CD4-positive, CD25-positive, alpha-beta regulatory T cell (primary cell): ENCODE results near the gene REV3L. TPM values are rescaled to one million over a fixed set of nuclear protein-coding genes. Genes with fewer than 3 reads are reported as not detected.
"Not testable (repeated sequence)": the region's sequence is repeated elsewhere in the genome, so short reads cannot be mapped to it uniquely, and the experiment has no call there.

Experiments used
- ATAC-seq, 2 donors: fragments of 150-1000 bp; cut with Tn5 transposase; one replicate each; pipeline ENCODE4 v1.10.0; 2021; ENCODE audit warnings: low read depth in 2 of 2, moderate number of reproducible peaks in 2 of 2, moderate library complexity in 1 of 2
- DNase-seq, 3 donors: peaks; one replicate each; pipeline versions ENCODE4 v3.0.0 to v3.0.0-alpha.2; 2012 to 2022; ENCODE audit warnings: mixed read lengths in 1 of 3
- H3K27ac ChIP-seq: one replicate; pipeline ENCODE4 v1.7.0; 2013; ENCODE audit warnings: mild to moderate bottlenecking, low read length; ENCODE audit not compliant: insufficient read depth, poor library complexity, severe bottlenecking
- H3K27me3 ChIP-seq: one replicate; pipeline ENCODE4 v1.7.0; 2013; ENCODE audit warnings: low read length; ENCODE audit not compliant: control insufficient read depth, insufficient read depth
- H3K36me3 ChIP-seq: one replicate; pipeline ENCODE4 v1.7.0; 2013; ENCODE audit warnings: mild to moderate bottlenecking, low read length, moderate library complexity; ENCODE audit not compliant: control insufficient read depth, insufficient read depth
- H3K4me1 ChIP-seq: 2 replicates; pipeline ENCODE4 v1.7.0; 2013; ENCODE audit warnings: mild to moderate bottlenecking, low read length; ENCODE audit not compliant: insufficient read depth, control insufficient read depth, poor library complexity, severe bottlenecking
- H3K4me3 ChIP-seq: one replicate; pipeline ENCODE4 v1.7.0; 2013; ENCODE audit warnings: low read depth, mild to moderate bottlenecking, low read length, moderate library complexity
- H3K9me3 ChIP-seq, 2 experiments: 1 replicate in 1 of 2; 2 replicates in 1 of 2; pipeline ENCODE4 v1.7.0; 2013; ENCODE audit warnings: low read length in 2 of 2, mild to moderate bottlenecking in 1 of 2, moderate library complexity in 1 of 2; ENCODE audit not compliant: control insufficient read depth in 2 of 2
- H3K27ac Mint-ChIP-seq, 3 donors: one replicate each; pipeline ENCODE4 v1.8.0; 2020 to 2022; ENCODE audit warnings: mild to moderate bottlenecking in 3 of 3, mixed read lengths in 3 of 3, moderate library complexity in 2 of 3
- H3K27me3 Mint-ChIP-seq: one replicate; pipeline ENCODE4 v1.8.0; 2022; ENCODE audit warnings: mild to moderate bottlenecking, mixed read lengths
- H3K36me3 Mint-ChIP-seq: one replicate; pipeline ENCODE4 v1.8.0; 2020; ENCODE audit warnings: mixed read lengths
- H3K4me1 Mint-ChIP-seq, 4 donors: one replicate each; pipeline ENCODE4 v1.8.0; 2020 to 2022; ENCODE audit warnings: mixed read lengths in 4 of 4, mild to moderate bottlenecking in 1 of 4
- H3K4me3 Mint-ChIP-seq, 4 donors: one replicate each; pipeline ENCODE4 v1.8.0; 2020 to 2022; ENCODE audit warnings: mild to moderate bottlenecking in 4 of 4, mixed read lengths in 4 of 4, moderate library complexity in 3 of 4
- H3K9me3 Mint-ChIP-seq, 7 donors: one replicate each; pipeline ENCODE4 v1.8.0; 2020 to 2022; ENCODE audit warnings: mixed read lengths in 7 of 7, mild to moderate bottlenecking in 3 of 7, moderate library complexity in 2 of 7
- polyA plus RNA-seq, 4 donors: library from polyadenylated mRNA; unstranded; fragments of 300-500 nt; fragmentation: Illumina TruSeq; gene quantifications; one replicate each; pipeline ENCODE4 v1.2.3, GENCODE V29; 2021
- total RNA-seq: library from RNA; stranded (reverse); gene quantifications from one replicate; pipeline ENCODE4 v1.2.3, GENCODE V29; 2022

Gene REV3L
- total and polyA plus RNA-seq, 5 donors from 2014 or later, result 6.5 to 35.7 (median 9.4) TPM

DNA sequence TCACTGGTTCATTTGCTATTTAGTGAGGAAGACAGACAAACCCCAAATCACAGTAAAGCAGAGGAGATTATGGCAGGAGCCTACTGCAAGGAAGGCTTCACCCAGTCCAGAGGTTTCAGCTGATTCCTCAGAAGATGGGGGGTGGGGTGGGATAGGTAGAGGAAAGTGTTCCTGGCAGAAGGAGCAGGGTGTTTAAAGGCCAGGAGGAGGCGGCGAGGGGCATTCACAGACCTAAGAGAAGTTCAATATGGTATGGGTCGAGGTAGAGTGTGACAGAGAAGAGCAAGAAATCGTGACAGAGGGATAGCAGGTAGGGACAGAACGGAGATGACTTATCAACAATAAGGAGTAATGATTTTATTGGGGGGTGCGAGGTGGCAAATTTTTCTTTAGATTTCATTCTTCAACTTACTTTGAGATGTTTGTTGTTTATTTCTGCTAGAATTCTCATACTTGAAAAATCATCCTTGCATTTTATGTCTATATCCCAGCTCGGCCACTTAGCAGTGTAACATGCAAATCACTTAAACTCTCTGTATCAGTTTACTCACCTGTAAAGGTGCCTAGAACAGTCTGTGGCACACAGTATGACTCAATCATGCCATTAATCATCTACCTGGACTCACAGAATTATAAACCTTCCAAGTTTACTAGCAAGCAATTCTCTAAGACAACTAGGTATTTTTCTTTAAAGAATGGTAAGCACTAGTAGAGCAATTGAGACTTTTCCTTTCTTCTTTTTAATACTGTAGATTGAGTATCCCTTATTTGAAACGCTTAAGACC is 176.7 kb downstream of the REV3L start:
- peaks cover 0 to 3% (median 0%) of the 10 kb centered on the region in 7 donors for H3K9me3 Mint-ChIP-seq
- Histone ChIP-seq H3K4me1 (no peaks in the 10 kb centered on the region), H3K4me3 (no peak overlapping the region), H3K36me3 (peaks cover 49% of the 10 kb centered on the region), H3K9me3 (peaks cover 5 to 7% of the 10 kb centered on the region in 2 experiments), H3K27ac (no peak overlapping the region), H3K27me3 (no peaks in the 10 kb centered on the region)
- peak overlapping the region in 1 of 3 donors; percentile 15 for H3K27ac Mint-ChIP-seq
- peaks cover 66% of the 10 kb centered on the region for H3K36me3 Mint-ChIP-seq
- H3K27me3 Mint-ChIP-seq, result no peaks in the 10 kb centered on the region
- ATAC-seq (no peak), DNase-seq (no peak)
- H3K4me3 Mint-ChIP-seq, result no peak overlapping the region
- H3K4me1 Mint-ChIP-seq, result peaks cover 4 to 13% (median 12%) of the 10 kb centered on the region in 4 donors

DNA sequence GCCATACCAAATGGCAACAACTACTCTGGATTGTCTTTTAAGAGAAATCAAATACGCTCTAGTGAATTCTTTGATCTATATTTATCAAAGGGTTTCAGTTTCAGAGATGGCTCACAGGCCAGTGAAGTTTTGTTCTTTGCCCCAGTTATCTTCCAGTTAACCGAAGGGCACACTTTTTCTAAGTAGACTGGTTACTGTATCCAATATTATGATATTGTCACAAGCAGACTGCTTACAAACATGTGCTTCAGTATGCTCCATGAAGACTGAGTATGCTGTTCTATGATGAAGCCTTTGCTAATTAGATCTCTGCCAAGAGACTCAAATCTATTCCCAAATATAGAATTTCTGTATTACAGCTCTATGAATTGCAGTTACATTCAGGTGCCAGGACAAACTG is 181.1 kb downstream of the REV3L start:
- H3K27me3 Mint-ChIP-seq, result no peaks in the 10 kb centered on the region

DNA sequence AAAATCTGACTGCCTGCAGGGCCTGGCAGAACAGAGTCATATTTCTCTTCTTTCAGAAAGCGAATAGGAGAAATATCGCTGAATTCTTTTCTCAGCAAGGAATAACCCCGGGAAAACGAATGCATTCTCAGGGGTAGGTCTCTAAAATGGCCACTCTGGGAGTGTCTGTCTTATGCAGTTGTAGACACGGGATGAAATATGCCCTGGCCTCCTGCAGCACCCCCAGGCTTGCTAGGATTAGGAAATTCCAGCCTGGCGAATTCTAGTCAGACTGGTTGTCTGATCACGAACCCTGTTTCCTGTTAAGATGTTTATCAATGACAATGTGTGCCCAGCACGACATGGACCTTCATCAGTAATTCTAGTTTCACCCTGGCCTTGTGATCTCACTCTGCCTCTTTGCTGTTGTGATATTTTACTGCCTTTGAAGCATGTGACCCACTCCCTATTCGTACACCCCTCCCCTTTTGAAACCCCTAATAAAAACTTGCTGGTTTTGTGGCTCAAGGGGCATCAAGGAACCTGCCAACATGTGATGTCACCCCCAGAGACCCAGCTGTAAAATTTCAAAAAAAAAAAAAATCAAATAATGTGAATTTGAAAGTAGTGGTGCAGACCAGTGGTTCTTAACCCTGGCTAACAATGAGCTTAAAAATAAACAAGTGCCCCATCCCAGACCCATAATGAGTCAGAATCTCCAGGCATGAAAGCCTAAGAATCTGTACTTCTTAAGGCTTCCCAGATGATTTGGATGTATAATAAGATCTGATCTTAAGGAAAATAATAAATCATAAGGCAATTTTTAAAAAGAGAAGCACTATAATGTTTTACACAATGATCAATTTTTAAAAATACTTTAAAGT is 181.8 kb downstream of the REV3L start:
- not testable (repeated sequence) for H3K4me3 ChIP-seq, DNase-seq, H3K4me1 ChIP-seq, H3K27me3 Mint-ChIP-seq, H3K9me3 Mint-ChIP-seq, H3K4me3 Mint-ChIP-seq, H3K27ac Mint-ChIP-seq, H3K27ac ChIP-seq, H3K27me3 ChIP-seq, ATAC-seq
- Mint-ChIP-seq H3K36me3 (peaks cover 41% of the 10 kb centered on the region), H3K4me1 (peaks cover 4 to 19% (median 13%) of the 10 kb centered on the region in 4 donors)
- Histone ChIP-seq H3K9me3 (peaks cover 5 to 11% of the 10 kb centered on the region in 2 experiments), H3K36me3 (peaks cover 24% of the 10 kb centered on the region)

More for the DNA sequence above, 181.1 kb downstream of the REV3L start:
- Histone ChIP-seq H3K4me1 (no peaks in the 10 kb centered on the region), H3K36me3 (peaks cover 32% of the 10 kb centered on the region), H3K4me3 (no peak overlapping the region), H3K27me3 (no peaks in the 10 kb centered on the region), H3K9me3 (peaks cover 5 to 11% of the 10 kb centered on the region in 2 experiments), H3K27ac (no peak overlapping the region)
- DNase-seq, result peak in 1 of 3 donors; percentile 73
- H3K4me3 Mint-ChIP-seq, result peak overlapping the region in 1 of 4 donors; percentile 1
- no peak overlapping the region for H3K27ac Mint-ChIP-seq
- H3K36me3 Mint-ChIP-seq, result peaks cover 45% of the 10 kb centered on the region
- H3K4me1 Mint-ChIP-seq, result peaks cover 4 to 19% (median 12%) of the 10 kb centered on the region in 4 donors
- H3K9me3 Mint-ChIP-seq, result peaks cover 0 to 3% (median 0%) of the 10 kb centered on the region in 7 donors
- peak; percentile 11 to 37 for ATAC-seq

DNA sequence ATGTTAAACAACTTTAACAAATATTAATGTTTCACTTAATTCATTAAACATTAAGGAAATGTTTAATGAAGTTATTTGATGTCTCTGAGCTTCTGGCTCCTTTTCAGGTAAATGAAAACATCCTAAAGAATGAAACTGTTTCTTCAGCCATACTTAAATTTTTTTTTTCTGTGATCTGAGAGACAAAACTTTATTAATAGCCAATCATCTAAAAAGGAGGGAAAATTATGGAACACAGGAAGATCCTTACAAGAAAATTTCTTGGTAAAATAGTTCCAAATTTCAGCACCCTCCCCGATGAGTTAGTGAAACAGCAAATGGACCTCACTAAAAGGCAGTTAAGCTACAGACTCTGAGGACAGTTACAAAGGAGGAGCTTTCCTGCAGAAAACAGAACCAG is 185.2 kb downstream of the REV3L start:
- Mint-ChIP-seq H3K9me3 (peaks cover 0 to 3% (median 0%) of the 10 kb centered on the region in 7 donors), H3K27ac (peak overlapping the region in 2 of 3 donors; percentile 33 to 49), H3K36me3 (peaks cover 31% of the 10 kb centered on the region), H3K4me1 (peaks cover 11 to 24% (median 20%) of the 10 kb centered on the region in 4 donors), H3K4me3 (no peak overlapping the region), H3K27me3 (no peaks in the 10 kb centered on the region)
- DNase-seq, result no peak
- Histone ChIP-seq H3K4me3 (no peak overlapping the region), H3K9me3 (peaks cover 5 to 11% of the 10 kb centered on the region in 2 experiments), H3K27ac (no peak overlapping the region), H3K27me3 (no peaks in the 10 kb centered on the region), H3K4me1 (no peaks in the 10 kb centered on the region), H3K36me3 (peaks cover 14% of the 10 kb centered on the region)
- ATAC-seq, result no peak

DNA sequence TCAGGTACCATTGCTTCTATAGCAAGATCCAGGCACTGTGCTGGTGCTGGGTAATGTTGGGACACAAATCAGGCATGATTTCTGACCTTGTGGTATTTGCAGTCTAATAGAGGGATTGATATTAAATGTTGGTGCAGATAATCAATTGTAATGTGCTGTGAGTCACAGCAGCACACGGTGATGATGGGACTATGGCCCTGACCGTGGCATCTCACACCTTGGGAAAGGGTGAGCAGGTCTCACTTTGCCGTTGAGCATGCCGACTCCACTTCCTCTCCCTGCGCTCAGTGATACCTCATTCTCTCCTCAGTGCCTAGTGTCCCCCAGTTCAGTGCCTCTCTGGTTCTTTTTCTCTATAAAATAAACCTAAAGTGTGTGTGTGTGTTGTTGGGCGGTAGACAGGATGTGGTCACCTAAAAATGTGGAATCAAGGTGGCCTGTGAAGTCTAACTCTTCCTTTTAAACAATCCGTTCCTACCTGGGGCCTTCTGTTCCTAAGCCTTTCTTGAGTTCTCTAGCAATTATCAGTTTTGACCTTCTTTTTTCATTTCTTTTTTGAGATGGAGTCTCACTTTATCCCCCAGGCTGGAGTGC is 188.5 kb downstream of the REV3L start:
- Histone ChIP-seq H3K4me3 (no peak overlapping the region), H3K27me3 (no peaks in the 10 kb centered on the region), H3K4me1 (peaks cover 8% of the 10 kb centered on the region), H3K27ac (no peak overlapping the region), H3K36me3 (peaks cover 5% of the 10 kb centered on the region), H3K9me3 (no peaks in the 10 kb centered on the region)
- ATAC-seq (peak in 1 of 2 donors; percentile 24), DNase-seq (peak in 1 of 3 donors; percentile 30)
- Mint-ChIP-seq H3K4me3 (no peak overlapping the region), H3K36me3 (peaks cover 4% of the 10 kb centered on the region), H3K9me3 (no peaks in the 10 kb centered on the region), H3K27ac (no peak overlapping the region), H3K27me3 (no peaks in the 10 kb centered on the region), H3K4me1 (peaks cover 10 to 34% (median 19%) of the 10 kb centered on the region in 4 donors)

DNA sequence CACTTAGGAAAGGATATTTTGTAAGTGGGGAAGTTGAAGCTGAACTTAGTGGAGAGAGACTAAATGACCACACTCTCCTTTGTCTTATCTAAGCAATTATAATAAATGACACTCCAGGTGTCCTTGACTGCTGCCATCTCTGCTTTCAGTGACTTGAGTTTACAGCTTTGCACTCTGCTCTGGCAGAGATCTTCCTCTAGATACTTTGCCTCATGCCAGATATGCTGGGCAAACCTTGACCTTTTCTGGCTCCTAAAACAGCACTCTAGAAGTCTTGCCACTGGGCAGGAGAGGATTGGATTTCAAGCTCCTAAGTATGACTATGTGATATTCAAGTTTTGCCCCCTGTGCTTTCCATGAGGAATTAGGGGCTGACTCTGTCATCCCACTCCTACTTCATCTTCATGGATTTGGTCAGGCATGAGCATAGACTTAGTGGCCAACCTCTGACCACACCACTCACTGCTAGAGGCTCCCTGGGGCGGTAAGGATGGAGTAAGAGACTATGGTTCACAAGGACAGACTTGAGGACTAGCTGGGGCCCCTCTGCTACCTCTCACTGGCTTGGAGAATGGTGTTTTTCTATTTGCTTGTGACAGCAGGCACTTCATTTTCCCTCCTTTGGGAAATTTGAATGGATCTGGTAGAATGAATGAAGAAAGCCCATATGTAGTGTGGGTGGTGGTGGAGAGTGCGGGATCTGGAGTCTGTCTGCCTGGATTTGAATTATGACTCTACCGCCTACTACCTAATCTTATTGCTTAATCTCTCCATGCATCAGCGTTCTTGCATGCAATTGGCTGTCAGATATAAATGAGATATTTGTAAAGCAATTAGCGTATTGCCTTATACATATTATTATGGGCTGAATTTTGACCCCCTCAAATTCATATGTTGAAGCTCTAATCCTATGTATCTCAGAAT is 191.4 kb downstream of the REV3L start:
- peaks cover 0 to 1% (median 0%) of the 10 kb centered on the region in 7 donors for H3K9me3 Mint-ChIP-seq
- no peak overlapping the region for H3K4me3 Mint-ChIP-seq
- Histone ChIP-seq H3K27me3 (no peaks in the 10 kb centered on the region), H3K27ac (no peak overlapping the region), H3K36me3 (no peaks in the 10 kb centered on the region), H3K9me3 (no peaks in the 10 kb centered on the region), H3K4me1 (peaks cover 8% of the 10 kb centered on the region), H3K4me3 (no peak overlapping the region)
- H3K4me1 Mint-ChIP-seq, result peaks cover 10 to 27% (median 20%) of the 10 kb centered on the region in 4 donors
- no peak for ATAC-seq
- DNase-seq, result no peak
- H3K27me3 Mint-ChIP-seq, result no peaks in the 10 kb centered on the region
- H3K27ac Mint-ChIP-seq, result peak overlapping the region; percentile 26 to 76 (median 73)
- H3K36me3 Mint-ChIP-seq, result peaks cover 6% of the 10 kb centered on the region
